Brain microvascular endothelial cell (primary cell): Measurements from ENCODE around the gene TJP3.
A peak's percentile ranks its signal among the peaks of the same experiment; 100 is the strongest.
"Not testable (repeated sequence)": the region's sequence is repeated elsewhere in the genome, so short reads cannot be mapped to it uniquely, and the experiment has no call there.

ENCODE experiments used
- DNase-seq: peaks from one replicate; pipeline ENCODE4 v3.0.0-alpha.2; 2020
- H3K27ac ChIP-seq: fragments of 250-450 bp; sonication (Bioruptor Pico); 2 replicates; pipeline ENCODE4 v1.5.1; 2020; ENCODE audit warnings: mild to moderate bottlenecking, moderate library complexity
- H3K27me3 ChIP-seq: fragments of 250-450 bp; sonication (Bioruptor Pico); replicated peaks from 2 replicates; pipeline ENCODE4 v1.5.1; 2020; ENCODE audit warnings: mild to moderate bottlenecking
- H3K36me3 ChIP-seq: fragments of 250-450 bp; sonication (Bioruptor Pico); replicated peaks from 2 replicates; pipeline ENCODE4 v1.5.1; 2020; ENCODE audit warnings: mild to moderate bottlenecking
- H3K4me3 ChIP-seq: 2 replicates; pipeline ENCODE4 v1.5.1; 2011; ENCODE audit warnings: low read depth, mild to moderate bottlenecking, control low read depth, low read length, moderate library complexity
- in situ Hi-C: cut with HindIII; loops from 2 replicates; pipeline ENCODE4 v1.10.0; 2017; ENCODE audit warnings: low sequenced_read_pairs, low pct_ligation_motif_present
- TF ChIP-seq, protein P1 (sequence below): IDR thresholded peaks from 2 replicates; pipeline ENCODE4 v1.5.1; 2011; ENCODE audit warnings: low read depth, mild to moderate bottlenecking, moderate library complexity, low read length, control low read depth, inconsistent platforms; ENCODE audit errors: missing control alignments

Gene TJP3

GRCh38 chr19:3765121-3765520 is 56.9 kb downstream of the TJP3 start:
- TF ChIP-seq, protein P1, sequence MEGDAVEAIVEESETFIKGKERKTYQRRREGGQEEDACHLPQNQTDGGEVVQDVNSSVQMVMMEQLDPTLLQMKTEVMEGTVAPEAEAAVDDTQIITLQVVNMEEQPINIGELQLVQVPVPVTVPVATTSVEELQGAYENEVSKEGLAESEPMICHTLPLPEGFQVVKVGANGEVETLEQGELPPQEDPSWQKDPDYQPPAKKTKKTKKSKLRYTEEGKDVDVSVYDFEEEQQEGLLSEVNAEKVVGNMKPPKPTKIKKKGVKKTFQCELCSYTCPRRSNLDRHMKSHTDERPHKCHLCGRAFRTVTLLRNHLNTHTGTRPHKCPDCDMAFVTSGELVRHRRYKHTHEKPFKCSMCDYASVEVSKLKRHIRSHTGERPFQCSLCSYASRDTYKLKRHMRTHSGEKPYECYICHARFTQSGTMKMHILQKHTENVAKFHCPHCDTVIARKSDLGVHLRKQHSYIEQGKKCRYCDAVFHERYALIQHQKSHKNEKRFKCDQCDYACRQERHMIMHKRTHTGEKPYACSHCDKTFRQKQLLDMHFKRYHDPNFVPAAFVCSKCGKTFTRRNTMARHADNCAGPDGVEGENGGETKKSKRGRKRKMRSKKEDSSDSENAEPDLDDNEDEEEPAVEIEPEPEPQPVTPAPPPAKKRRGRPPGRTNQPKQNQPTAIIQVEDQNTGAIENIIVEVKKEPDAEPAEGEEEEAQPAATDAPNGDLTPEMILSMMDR: no peak
- DNase-seq: no peak
- in situ Hi-C loops: no loop called here
- H3K4me3 ChIP-seq: no peak overlapping the region
- H3K36me3 ChIP-seq: peaks cover 18% of the 10 kb centered on the region
- H3K27ac ChIP-seq: no peak overlapping the region
- no peaks in the 10 kb centered on the region for H3K27me3 ChIP-seq

- H3K27me3 ChIP-seq, H3K4me3 ChIP-seq, in situ Hi-C loops, H3K27ac ChIP-seq: not testable (repeated sequence)
- peaks cover 18% of the 10 kb centered on the region for H3K36me3 ChIP-seq
- DNase-seq: peak; percentile 31
Observed at GRCh38 chr19:3765757-3766156, 57.6 kb downstream of the TJP3 start.

DNA sequence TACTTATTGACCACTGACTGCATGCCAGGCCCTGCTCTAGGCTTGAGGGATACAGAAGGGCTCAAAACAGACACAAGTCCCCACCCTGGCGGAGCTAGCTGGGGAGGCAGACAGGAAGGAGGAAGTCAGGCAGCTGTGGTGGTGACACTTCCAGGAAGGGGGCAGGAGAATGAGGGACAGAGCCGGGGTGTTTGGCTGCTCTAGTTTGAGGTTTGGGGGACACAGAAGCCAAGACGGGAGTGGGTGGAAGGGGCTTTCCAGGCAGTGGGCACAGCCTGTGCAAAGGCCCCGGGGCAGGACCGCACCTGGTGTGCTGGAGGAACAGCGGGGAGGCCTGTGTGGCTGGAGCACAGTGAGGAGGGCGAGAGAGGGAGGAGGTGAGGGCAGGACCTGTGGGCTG is 58.3 kb downstream of the TJP3 start:
- TF ChIP-seq, protein P1: no peak
- no peak for DNase-seq
- H3K27ac ChIP-seq: no peak overlapping the region
- in situ Hi-C loops: no loop called here
- no peak overlapping the region for H3K4me3 ChIP-seq
- H3K27me3 ChIP-seq: no peaks in the 10 kb centered on the region
- peaks cover 18% of the 10 kb centered on the region for H3K36me3 ChIP-seq

DNA sequence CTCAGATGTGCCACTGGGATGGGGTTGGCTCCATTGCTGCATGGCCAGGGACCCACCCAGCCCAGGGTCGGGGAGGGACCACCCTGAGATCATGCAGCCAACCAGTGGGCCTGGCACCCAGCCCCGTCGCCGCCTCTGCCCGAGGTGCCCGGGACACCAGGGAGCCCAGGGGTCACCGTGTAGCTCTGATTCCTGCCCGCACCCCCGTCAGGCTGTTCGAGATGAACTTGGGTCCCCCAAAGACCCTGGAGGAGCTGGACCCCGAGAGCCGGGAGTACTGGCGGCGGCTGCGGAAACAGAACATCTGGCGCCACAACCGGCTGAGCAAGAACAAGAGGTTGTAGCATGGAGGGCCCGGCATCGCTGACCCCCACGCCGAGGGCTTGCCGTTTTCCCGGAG is 58.9 kb downstream of the TJP3 start:
- peaks cover 18% of the 10 kb centered on the region for H3K36me3 ChIP-seq
- no peak overlapping the region for H3K27ac ChIP-seq
- no peak overlapping the region for H3K4me3 ChIP-seq
- TF ChIP-seq, protein P1: no peak
- H3K27me3 ChIP-seq: no peaks in the 10 kb centered on the region
- no peak for DNase-seq
- in situ Hi-C loops: no loop called here

- TF ChIP-seq, protein P1: no peak
- no peak for DNase-seq
- H3K4me3 ChIP-seq: no peak overlapping the region
- no peak overlapping the region for H3K27ac ChIP-seq
- peaks cover 18% of the 10 kb centered on the region for H3K36me3 ChIP-seq
- in situ Hi-C loops: no loop called here
- no peaks in the 10 kb centered on the region for H3K27me3 ChIP-seq
Observed at GRCh38 chr19:3768015-3768747, 60.0 kb downstream of the TJP3 start.

GRCh38 chr19:3768748-3769099 is 60.5 kb downstream of the TJP3 start:
- no peak for DNase-seq
- in situ Hi-C loops: no loop called here
- TF ChIP-seq, protein P1: no peak
- Histone ChIP-seq H3K27me3 (no peaks in the 10 kb centered on the region), H3K27ac (no peak overlapping the region), H3K4me3 (no peak overlapping the region), H3K36me3 (peaks cover 18% of the 10 kb centered on the region)
